HTERT RPE-1 (cell line): Measurements from ENCODE around the gene KCNH5.

ENCODE experiments used
- in situ Hi-C: fragments of 300-500 bp; cut with MboI; formaldehyde crosslinking; loops from 4 replicates; pipeline ENCODE4 v1.14.3; 2020; ENCODE audit warnings: low sequenced_read_pairs

The KCNH5 gene

GRCh38 chr14:62994096-62994495 is 51.2 kb downstream of the KCNH5 start:
- in situ Hi-C loops = no loop called here

DNA sequence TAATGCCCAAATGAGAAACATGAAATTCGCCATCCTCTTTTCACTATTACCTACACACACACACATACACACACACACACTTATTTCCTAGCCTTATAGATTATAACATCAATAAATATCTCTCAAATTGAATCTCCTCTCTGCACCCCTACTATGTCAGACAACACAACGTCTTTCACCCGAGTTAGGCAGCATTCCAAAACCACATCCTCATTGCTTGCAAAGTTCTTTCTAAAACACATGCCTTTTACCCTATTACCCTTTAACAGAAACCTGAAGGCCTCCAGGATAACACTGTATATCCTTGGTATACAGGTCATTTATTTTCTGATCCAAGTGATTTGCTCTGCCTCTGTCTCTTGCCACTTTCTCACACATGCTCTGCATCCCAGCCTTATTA is 56.3 kb downstream of the KCNH5 start:
- in situ Hi-C loops = no loop called here

GRCh38 chr14:62983821-62984220 is 61.4 kb downstream of the KCNH5 start:
- in situ Hi-C loops = no loop called here

GRCh38 chr14:62980693-62981092 is 64.6 kb downstream of the KCNH5 start:
- in situ Hi-C loops = no loop called here

GRCh38 chr14:62957562-62957961 is 87.7 kb downstream of the KCNH5 start:
- in situ Hi-C loops = no loop called here

- in situ Hi-C loops = no loop called here
These were observed 88.8 kb downstream of the KCNH5 start for GRCh38 chr14:62956413-62956812.

DNA sequence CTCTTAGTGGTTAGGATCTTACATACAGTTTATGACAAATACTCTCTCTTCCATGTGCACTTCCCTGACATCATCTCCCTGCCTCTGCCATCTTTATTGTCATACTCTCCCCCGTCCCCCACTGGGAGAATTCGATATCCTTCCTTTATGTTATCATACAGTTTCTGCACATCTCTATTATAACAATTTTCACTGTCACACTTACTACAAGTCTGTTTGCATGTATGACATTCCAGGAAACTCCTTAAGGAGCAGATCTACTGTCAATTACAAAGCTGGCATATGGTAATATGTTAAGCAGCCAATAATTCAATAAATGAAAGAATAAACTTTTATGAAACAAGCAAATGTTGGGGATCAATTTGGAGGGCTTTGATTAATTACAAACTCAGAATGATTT is 91.1 kb downstream of the KCNH5 start:
- in situ Hi-C loops = no loop called here

- in situ Hi-C loops = no loop called here
These were observed 93.0 kb downstream of the KCNH5 start for GRCh38 chr14:62952226-62952625.

- in situ Hi-C loops = no loop called here
These were observed 98.0 kb downstream of the KCNH5 start for GRCh38 chr14:62947301-62947700.

DNA sequence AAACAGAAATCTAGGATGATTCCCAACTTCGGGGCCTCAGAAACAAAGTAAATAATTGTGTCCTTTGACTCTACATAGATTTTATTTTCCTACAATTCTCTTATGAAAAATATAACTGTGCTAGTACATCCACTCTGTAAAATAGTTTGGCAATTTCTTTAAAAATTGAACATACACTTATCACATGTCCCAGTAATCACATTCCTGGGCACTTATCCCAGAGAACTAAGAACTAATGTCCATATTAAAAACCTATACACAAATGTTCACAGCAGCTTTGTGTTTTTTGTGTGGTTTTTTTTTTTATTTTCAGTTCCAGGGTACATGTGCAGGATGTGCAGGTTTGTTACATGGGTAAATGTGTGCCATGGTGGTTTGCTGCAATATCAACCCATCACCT is 99.0 kb downstream of the KCNH5 start:
- in situ Hi-C loops = no loop called here

- in situ Hi-C loops = no loop called here
These were observed 102.1 kb downstream of the KCNH5 start for GRCh38 chr14:62943202-62943601.

GRCh38 chr14:62939970-62940369 is 105.3 kb downstream of the KCNH5 start:
- in situ Hi-C loops = no loop called here

DNA sequence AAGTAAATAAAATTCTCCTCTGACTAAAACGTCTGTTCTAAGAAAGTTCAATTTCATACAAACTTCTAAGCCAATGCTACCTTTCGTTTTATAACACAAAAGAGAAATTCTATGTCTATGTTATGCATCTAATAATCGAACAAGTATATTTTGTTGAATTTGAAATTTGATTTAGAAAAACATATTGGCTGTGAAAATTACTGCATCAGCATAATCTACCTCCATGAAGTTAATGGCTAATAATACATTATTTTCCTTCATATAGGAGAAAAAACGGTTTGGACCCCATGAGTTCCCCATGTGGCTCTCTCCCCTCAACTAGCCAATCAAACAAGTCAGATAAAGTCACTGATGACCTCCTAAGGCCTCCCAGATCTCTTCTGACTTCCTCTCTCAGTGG is 106.5 kb downstream of the KCNH5 start:
- in situ Hi-C loops = no loop called here

GRCh38 chr14:62934439-62934838 is 110.8 kb downstream of the KCNH5 start:
- in situ Hi-C loops = no loop called here

- in situ Hi-C loops = no loop called here
These were observed 123.8 kb downstream of the KCNH5 start for GRCh38 chr14:62921466-62921865.

- in situ Hi-C loops = no loop called here
These were observed 128.7 kb downstream of the KCNH5 start for GRCh38 chr14:62916551-62916950.

DNA sequence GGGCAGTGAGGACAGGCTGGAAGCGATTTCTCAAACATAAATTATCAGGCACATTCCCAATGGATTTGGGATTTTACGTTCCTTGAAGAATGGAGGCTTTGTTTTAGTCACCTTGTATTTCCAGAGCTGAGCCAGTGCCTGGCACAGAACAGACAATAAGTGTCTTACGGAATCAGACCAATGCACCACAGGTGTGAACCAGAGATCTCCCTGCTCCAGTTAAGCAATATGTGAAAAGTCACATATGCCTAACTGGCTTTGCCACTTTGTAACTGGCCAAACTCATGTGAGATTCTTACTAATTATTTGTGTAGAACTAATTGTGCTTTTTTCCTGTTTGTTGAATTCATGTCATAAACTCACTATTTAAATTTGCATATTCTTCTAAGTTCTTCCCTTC is 130.4 kb downstream of the KCNH5 start:
- in situ Hi-C loops = no loop called here

DNA sequence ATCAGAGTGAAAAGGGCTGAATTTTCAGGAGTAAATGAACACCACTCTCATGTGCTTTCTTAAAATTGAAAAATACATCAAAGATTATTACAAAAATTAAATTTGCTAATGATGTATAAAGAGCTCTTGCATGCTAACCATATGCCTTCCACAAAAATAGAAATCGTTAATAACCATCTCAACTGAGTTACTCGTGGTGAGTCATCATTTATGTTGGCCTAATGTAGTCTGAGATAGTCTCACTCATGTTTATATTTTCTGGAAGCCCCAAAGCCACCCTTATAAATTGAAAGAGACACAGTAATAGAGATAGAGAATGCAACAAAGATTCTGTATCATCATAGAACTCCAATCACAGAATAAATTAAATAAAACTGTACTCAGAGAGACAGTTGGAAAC is 131.2 kb downstream of the KCNH5 start:
- in situ Hi-C loops = no loop called here

- in situ Hi-C loops = no loop called here
These were observed 136.8 kb downstream of the KCNH5 start for GRCh38 chr14:62908506-62908905.

DNA sequence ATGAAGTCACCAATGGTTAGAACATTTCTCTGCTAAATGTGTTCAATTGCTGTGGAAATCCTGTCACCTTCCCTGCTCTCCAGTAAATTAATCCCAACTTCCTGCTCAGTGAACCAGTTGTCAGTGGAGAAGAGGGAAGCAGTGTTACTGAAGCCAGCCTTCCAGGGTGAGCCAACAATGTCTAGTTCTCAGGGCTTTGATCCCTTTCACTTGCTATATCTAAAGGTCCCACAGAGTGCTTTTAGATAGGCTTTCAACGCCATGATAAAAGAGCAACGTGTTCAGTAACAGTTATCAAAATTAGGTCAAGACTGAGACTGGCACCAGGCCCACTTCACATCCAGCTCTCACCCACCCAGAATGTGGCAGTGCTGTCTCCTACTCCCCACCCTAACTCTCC is 139.7 kb downstream of the KCNH5 start:
- in situ Hi-C loops = no loop called here

GRCh38 chr14:62897771-62898170 is 147.5 kb downstream of the KCNH5 start:
- in situ Hi-C loops = no loop called here

DNA sequence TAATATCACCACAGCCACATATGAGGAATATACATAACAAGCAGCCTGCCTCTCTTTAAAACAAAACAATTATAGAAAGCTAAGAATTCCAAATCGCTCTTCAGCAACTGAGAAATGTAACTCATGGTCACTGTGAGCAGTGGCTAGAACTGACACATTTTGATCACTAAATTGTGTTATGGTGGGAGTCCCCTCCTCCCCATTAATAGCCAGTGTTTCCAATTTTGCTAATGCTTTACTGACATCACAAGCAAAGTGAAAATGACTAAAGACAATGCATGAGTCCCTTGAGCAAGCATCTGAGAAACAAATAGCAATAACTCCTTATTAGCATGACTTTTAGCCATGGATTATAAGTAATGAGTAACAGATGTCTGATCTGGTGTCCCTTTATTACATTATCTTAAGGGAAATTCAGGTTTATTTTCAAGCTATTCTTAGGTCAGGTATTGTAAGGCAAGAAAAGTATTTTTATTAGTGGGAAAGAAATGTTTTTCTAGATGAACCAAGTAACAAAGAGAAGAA is 148.3 kb downstream of the KCNH5 start:
- in situ Hi-C loops = no loop called here

GRCh38 chr14:62894736-62895135 is 150.5 kb downstream of the KCNH5 start:
- in situ Hi-C loops = no loop called here

- in situ Hi-C loops = no loop called here
These were observed 155.9 kb downstream of the KCNH5 start for GRCh38 chr14:62889364-62889763.
